D341Med (cell line): ENCODE measurements around the gene DUSP10.

ENCODE experiments used
- DNase-seq: peaks from one replicate; pipeline ENCODE4 v3.0.0; 2012; ENCODE audit warnings: low spot score

The DUSP10 gene

GRCh38 chr1:221712776-221713431 is 29.0 kb downstream of the DUSP10 start:
- DNase-seq = no peak

GRCh38 chr1:221712198-221712684 is 29.6 kb downstream of the DUSP10 start:
- DNase-seq = no peak

- DNase-seq = no peak
These were observed 30.2 kb downstream of the DUSP10 start for GRCh38 chr1:221711656-221712055.

- no peak for DNase-seq
These were observed 30.8 kb downstream of the DUSP10 start for GRCh38 chr1:221711063-221711577.

- no peak for DNase-seq
These were observed 32.0 kb downstream of the DUSP10 start for GRCh38 chr1:221709854-221710253.

- no peak for DNase-seq
These were observed 32.9 kb downstream of the DUSP10 start for GRCh38 chr1:221708987-221709386.

- DNase-seq = no peak
These were observed 33.8 kb downstream of the DUSP10 start for GRCh38 chr1:221708076-221708571.

GRCh38 chr1:221706876-221707582 is 34.9 kb downstream of the DUSP10 start:
- DNase-seq = no peak

- no peak for DNase-seq
These were observed 35.7 kb downstream of the DUSP10 start for GRCh38 chr1:221706191-221706590.

GRCh38 chr1:221704306-221704705 is 37.6 kb downstream of the DUSP10 start:
- no peak for DNase-seq

GRCh38 chr1:221701570-221702186 is 40.2 kb downstream of the DUSP10 start:
- no peak for DNase-seq

GRCh38 chr1:221700948-221701347 is 40.9 kb downstream of the DUSP10 start:
- DNase-seq = no peak

- DNase-seq = no peak
These were observed 41.4 kb downstream of the DUSP10 start for GRCh38 chr1:221700536-221700935.

- no peak for DNase-seq
These were observed 41.8 kb downstream of the DUSP10 start for GRCh38 chr1:221699978-221700519.

- no peak for DNase-seq
These were observed 42.3 kb downstream of the DUSP10 start for GRCh38 chr1:221699577-221699976.

- DNase-seq = no peak
These were observed 43.1 kb downstream of the DUSP10 start for GRCh38 chr1:221698579-221699349.

GRCh38 chr1:221697923-221698425 is 43.9 kb downstream of the DUSP10 start:
- no peak for DNase-seq

GRCh38 chr1:221696718-221697461 is 45.0 kb downstream of the DUSP10 start:
- DNase-seq = no peak

GRCh38 chr1:221696027-221696426 is 45.9 kb downstream of the DUSP10 start:
- no peak for DNase-seq

GRCh38 chr1:221695301-221695700 is 46.6 kb downstream of the DUSP10 start:
- no peak for DNase-seq

- no peak for DNase-seq
These were observed 47.8 kb downstream of the DUSP10 start for GRCh38 chr1:221694109-221694508.
